NOMO-1 treated with dmso at 0.1 percent for 144 hours (cell line): ENCODE data around the gene ROBO4.

Experiments
- DNase-seq: peaks from one replicate; lab custom pipeline; 2025; ENCODE audit not compliant: unreplicated experiment; lab: John Stamatoyannopoulos, UW

Gene ROBO4

GRCh38 chr11:124890683-124891372, 6.8 kb downstream of the ROBO4 start:
- DNase-seq = no peak

- no peak for DNase-seq
Observed at GRCh38 chr11:124890151-124890550, 7.5 kb downstream of the ROBO4 start.

GRCh38 chr11:124889191-124890091, 8.2 kb downstream of the ROBO4 start:
- DNase-seq = no peak

GRCh38 chr11:124887667-124888013, 10.0 kb downstream of the ROBO4 start:
- DNase-seq = no peak

GRCh38 chr11:124886978-124887666, 10.5 kb downstream of the ROBO4 start:
- no peak for DNase-seq

- no peak for DNase-seq
Observed at GRCh38 chr11:124886476-124886875, 11.2 kb downstream of the ROBO4 start.

GRCh38 chr11:124884869-124885479, 12.7 kb downstream of the ROBO4 start:
- DNase-seq = no peak

GRCh38 chr11:124884340-124884739, 13.3 kb downstream of the ROBO4 start:
- DNase-seq = no peak

GRCh38 chr11:124882339-124883071, 15.2 kb downstream of the ROBO4 start:
- no peak for DNase-seq

GRCh38 chr11:124880958-124881357, 16.7 kb downstream of the ROBO4 start:
- no peak for DNase-seq

- DNase-seq = no peak
Observed at GRCh38 chr11:124880290-124880611, 17.4 kb downstream of the ROBO4 start.

GRCh38 chr11:124879493-124880289, 18.0 kb downstream of the ROBO4 start:
- DNase-seq = no peak

GRCh38 chr11:124878759-124879492, 18.7 kb downstream of the ROBO4 start:
- no peak for DNase-seq

- no peak for DNase-seq
Observed at GRCh38 chr11:124877910-124878758, 19.5 kb downstream of the ROBO4 start.

GRCh38 chr11:124877631-124877909, 20.1 kb downstream of the ROBO4 start:
- no peak for DNase-seq

- no peak for DNase-seq
Observed at GRCh38 chr11:124876818-124877630, 20.6 kb downstream of the ROBO4 start.

- DNase-seq = peak; percentile 83
Observed at GRCh38 chr11:124875943-124876817, 21.5 kb downstream of the ROBO4 start.
